ENCODE results near the gene CSAD.
"Not testable (repeated sequence)": the region's sequence is repeated elsewhere in the genome, so short reads cannot be mapped to it uniquely, and the experiment has no call there.

GRCh38 chr12:53202316-53202715 is 21.6 kb upstream of the CSAD start:
- TF ChIP-seq CTCF (IDR thresholded peaks at IDR 0.05; ENCODE audit: poor library complexity); EZH2 (IDR thresholded peaks at IDR 0.05; ENCODE audit: borderline replicate concordance); EZH2phosphoT487 (IDR thresholded peaks at IDR 0.05; ENCODE audit: low read depth, severe bottlenecking, unreplicated experiment): not testable (repeated sequence)

Measured in hepatocyte (in vitro differentiated cells).